NCI-H226 (cell line): ENCODE data around the gene CDO1.
A peak's percentile ranks its signal among the peaks of the same experiment; 100 is the strongest.

Source experiments
- DNase-seq: peaks from one replicate; pipeline ENCODE4 v3.0.0-alpha.2; 2015

The CDO1 gene

DNA sequence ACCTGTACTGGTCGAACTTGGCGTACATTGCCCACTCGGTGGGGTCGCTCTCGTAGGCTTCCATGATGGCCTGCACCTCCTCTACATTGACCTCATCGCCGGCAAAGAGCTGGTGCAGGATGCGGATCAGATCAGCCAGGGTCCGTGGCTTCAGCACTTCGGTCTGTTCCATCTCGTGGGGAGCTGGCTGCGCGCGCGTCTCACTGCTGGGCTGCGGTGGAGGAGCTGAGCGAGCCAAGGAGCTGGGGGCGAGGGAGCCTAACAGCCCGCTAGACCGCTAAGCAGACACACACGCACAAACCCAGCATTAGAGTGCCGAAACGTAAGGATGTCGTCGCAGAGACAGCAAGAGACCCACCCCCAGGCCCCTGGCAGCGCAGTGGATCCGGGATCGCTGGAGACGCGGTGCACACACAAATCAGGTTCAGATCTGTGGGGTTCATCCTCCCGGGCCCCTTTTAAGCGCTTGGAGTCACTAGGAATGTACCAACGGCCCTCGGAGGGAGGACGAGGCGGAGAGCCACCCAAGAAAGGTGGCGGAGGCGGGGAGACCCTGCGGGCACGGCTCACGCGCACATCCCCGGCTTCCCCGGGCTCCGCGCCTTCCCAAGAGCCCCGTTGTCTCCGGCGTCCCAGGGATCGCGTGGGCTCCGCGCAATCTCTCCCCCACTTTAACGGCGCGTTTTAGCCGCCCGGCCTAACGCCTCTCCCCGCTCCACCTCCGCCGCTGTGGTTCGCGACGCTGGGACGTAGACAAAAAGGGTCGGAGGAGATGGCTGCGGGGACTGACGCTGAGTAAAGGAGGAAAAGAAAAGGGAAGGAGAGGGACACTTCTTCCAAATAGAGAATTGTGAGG is at the start of gene CDO1:
Gene CDO1, minus strand, starts transcription at position 434 of the 856 bp plus-strand sequence. Its CDS starts 262 bp downstream, at position 172.
- no peak for DNase-seq

DNA sequence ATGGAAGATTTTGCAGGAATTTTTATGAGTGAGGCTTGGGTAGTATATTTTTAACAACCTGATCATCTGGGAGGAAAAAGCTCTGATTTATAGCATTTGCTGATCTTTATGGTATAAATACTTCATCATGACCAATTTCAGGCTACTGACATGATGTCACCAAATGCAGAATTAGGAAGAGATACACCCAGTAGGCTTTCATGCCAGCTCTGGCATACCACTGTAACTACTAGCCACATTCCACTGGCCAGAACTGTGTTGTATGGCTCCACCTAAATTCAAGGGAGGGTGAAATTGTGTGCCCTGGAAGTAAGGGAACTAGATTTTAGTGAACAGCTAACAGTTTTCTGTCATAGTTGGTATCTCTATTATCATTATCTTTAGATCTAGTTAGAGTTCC is 42.9 kb upstream of the CDO1 start:
- DNase-seq, result peak; percentile 37

DNA sequence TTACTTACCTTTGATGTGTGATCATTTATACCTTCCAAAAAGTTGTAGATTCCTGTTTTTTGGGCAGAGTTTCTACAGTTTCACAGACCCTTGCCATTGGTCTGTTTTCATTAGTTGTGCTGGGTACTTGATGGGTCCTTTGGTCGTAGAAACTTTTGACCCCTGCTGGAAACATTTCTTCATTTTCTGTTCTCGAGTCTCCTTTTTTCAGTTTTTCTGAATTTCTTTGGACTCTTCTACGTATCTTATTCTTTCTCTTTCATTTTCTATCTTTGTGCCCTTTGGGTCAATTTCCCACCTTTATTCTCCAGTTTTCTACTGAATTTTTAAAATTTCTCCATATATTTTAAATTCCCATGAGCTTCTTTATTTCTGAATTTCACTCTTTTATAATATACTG is 41.9 kb upstream of the CDO1 start:
- DNase-seq, result no peak

DNA sequence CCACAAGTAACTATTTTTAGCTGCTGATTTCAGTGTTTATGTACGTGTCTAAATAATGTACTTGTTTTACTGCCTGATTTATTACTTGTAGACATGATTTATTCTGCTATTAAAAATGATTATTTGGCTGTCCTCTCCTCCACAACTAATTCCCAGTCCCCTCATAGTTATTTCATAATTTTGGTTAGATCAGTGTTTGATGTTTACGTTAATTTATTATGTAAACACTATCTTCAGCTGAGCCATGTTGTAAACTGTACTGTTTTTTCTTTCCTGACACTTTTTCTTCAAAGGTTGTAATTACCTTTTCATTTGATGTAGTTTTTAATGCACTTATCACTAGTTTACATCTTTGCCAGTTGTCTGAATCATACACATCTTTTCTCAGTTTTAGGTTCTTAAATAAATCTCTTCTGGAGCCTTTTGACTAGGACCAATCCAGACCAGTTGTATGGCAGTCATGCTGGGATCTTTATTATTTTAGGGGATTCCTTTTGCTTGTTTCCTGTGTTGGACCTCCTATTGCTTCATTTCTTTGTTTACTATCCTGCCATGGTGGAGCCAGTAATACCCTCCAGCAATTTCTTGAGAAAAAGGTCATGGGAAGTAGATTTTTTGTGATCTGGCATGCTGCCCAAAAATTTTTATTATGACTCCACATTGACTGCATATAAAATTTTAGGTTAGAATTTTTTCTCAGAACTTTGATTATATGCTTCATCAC is 41.3 kb upstream of the CDO1 start:
- DNase-seq, result peak; percentile 65

DNA sequence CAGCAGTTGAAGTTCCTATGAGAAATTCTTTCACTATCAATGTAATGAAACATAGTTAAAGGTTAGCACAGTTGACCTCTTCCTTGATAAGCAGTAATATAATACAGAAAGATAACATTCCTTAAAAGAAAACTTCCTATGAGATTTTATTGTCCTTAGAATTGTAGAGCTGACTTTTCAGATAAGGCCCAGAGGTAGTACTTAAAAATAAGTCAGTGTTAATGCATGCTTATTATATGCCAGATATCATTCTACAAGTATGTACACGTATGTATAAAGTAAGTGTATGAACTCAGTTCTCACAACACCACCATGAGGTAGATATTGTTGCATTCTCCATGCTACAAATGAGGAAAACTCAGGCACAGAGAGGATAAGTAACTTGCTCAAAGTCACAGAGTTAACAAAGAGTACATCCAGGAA is 40.6 kb upstream of the CDO1 start:
- DNase-seq, result peak; percentile 37

DNA sequence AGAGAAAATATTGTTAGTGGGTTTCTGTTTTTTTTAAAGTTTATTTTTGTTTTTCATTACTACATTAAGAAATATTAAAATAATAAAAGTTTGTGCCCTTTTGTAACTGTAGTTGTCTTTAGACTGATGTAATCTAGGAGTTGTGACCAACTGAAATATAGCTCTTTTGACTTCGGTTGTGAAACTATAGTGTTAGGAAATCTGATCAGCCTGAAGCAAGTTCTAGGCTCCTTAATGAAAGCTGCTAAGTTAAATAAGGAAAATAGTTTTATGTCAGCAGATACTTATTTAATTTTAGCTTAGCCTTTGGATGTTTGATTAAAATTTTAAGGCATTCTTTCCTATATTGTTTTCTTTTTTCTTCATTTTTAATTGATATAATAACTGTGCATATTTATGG is 39.5 kb upstream of the CDO1 start:
- no peak for DNase-seq

DNA sequence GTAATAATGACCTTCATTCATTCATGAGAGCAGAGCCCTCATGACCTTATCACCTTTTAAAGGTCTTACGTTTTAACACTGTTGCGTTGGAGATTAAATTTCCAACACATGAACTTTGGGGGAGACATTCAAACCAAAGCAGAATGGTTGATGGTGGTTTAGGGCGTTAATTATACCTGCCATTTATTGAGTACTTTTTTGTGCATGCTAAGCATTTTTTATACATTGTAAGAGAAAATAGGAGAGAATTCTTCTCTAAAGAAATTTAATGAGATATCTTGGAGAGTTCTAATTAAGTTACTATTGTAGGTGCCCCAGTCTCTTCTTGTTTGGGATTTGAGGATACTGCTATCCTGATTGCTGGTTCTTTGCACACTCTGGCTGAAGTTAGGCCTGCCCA is 37.7 kb upstream of the CDO1 start:
- no peak for DNase-seq

DNA sequence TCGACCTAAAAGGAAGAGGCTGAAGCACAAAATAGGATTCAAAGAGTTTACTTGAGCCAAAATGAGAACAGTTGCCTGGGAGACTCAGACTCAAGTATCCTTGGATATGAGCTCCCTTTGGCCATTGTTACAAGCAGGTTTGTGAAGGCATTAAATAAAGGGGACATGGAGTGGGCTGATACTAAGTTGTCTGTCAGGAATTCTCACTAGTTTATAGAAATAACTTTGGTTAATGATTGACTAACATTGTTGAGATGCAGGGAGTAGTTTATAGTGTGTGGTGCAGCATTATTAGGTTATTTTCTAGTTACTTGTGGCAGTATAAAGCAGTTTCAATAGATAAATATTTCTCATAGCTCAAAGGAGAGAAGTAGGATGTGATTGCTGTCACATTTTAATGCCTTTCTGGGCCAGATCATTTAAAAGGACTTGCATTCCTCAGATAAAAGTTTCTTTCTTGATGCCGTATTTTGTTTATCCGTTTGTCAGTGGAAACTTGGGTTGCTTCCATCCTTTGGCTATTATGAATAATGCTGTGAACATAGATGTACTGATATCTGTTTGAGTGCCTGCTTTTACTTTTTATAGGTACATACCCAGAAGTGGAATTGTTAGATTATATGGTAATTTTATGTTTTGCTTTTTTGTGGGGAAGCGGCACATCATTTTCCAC is 34.4 kb upstream of the CDO1 start:
- no peak for DNase-seq

DNA sequence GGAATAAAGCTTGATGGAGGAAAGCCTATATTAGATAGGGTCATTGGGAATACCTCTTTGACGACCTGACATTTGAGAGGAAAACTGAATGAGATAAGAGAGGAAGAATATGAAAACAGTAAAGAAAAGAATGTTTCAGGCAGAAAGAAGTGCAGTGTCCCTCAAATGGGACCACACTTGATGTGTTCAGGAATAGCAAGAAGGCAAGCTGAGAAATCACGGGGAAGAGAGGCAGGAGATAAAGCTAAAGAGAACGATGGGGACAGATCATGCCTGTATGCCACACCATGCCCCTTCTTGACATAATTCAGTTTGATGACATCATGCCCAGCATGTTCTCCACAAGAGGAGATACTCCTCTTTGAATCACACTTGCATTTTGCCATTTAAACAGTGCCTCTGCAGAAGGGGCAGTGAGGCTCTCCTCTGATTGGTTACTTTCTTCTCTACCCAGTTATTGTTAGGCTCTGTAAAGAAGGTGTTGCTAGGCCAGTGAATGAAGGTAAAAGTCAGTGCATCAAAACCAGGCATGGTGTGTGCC is 32.9 kb upstream of the CDO1 start:
- DNase-seq, result no peak

DNA sequence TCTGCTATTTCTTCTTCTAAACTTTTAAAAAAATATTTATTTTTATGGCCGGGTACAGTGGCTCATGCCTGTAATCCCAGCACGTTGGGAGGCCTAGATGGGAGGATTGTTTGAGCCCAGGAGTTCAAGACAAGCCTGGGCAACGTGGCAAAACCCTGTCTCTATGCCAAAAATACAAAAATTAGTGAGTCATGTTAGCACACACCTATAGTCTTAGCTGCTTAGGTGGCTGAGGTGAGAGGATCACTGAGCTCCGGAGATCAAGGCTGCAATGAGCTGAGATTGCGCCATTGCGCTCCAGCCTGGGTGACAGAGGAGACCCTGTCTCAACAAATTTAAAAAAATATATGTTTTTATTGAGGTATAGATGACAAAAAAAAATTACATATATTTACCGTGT is 30.8 kb upstream of the CDO1 start:
- no peak for DNase-seq

DNA sequence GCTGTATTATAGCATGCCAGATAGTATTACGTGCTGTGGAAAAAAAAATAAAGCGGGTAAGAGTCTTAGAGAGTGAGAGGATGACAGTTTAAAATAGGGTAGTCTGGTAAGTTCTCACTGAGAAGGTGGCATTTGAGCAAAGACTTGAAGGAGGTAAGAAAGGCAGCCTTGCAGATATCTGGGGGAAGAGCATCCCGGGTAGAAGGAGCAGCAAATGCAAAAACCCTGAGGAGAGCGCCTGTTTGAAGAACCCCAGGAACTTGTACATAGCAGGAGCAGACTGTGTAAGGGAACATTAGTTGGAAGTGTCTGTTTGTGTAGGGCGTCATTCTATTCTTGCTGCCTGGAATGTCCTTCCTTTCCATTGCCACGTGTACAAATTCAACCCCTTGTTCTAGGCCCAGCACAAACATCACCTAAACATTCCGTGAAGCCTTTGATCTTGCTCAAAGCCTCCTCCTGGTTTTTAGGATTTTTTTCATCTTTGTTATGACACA is 27.9 kb upstream of the CDO1 start:
- DNase-seq, result no peak

DNA sequence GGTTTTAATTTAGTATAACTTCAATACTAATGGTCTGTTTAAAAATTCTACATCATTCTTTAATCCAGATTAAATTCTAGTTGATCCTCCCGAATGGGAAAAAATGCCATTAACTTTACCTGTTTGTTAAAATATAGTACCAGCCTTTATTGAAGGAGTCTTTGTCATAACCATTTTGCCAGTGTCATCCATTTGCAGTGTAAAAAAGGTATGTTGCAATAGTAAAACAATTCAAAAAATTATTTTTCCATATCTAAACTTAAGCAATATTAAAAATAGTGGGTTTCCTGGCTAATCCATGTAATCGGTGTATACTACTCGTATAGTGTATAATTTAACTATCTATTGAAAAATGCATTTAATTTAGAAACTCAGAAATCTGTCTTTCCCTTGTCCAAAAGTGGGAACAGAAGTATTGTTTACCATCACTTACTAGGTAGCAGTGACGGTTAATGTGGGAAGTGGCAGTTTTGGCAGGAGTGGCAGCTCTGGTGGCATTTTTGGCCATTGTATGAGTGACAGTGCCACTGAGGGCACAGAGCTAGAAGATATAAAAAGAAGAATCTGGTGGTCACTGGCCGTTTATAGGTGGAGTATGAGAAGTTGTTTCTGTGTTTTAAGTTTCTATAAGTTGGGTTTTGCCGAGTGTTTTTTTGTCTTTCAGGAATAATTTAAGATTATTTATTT is 27.1 kb upstream of the CDO1 start:
- DNase-seq, result no peak

DNA sequence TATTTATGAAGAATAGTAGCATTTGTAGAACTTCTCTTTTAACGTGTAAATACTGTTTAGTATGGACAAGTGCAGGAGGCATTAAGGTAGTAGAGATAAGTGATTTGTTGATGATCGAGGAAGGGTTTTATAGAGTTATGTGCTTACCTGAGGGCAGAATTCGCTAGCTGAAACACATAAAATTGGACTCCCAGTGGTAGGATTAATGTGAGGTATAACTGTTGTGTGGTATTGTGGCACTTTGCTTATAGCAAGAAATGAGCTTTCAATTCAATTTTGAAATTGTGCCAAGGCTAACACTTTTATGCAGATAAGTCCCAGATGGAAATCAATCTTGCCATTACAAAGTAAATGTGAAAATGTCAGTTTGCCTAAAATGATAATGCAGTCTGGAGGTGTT is 26.5 kb upstream of the CDO1 start:
- DNase-seq, result no peak

DNA sequence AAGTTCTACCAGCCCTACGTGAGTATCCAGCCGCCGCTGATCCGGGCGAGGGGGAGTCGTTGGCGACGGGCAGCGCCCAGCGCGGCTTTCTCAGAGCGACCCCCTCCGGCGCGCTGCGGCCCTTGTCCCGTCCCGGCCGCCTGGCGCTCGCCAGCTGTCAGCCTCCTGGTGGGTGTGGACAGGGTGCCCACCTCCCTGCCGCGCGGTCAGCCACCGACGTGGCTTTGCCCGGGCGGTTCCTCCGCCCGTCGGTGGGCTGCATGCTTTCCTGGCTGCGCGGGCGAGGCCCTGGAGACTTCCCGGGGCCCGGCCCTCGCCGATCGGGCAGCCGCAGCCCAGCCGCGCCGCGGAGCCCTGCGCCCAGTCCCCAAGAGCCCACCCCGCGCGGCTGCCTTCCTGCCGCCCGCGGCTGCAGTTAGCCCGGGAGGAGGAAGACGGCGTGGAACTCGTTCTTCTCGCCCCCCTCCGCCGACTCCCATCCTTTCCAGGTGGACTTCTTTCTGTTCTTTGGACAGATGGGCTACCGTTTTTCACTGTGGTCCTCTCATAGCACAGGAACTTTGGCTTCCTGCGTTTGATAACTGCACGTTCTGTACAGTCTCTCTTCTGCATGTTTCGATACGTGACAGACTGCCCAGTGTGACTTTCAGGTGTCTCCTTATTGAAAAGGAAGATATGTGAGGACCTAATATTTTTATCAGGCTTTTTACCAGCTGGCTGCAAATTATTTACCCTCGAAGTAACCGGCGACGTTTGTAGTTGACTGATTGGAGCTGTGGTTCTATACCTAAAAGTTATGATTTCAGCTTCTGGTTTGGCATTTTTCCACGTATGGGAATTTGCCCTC is 25.9 kb upstream of the CDO1 start:
- DNase-seq, result no peak

DNA sequence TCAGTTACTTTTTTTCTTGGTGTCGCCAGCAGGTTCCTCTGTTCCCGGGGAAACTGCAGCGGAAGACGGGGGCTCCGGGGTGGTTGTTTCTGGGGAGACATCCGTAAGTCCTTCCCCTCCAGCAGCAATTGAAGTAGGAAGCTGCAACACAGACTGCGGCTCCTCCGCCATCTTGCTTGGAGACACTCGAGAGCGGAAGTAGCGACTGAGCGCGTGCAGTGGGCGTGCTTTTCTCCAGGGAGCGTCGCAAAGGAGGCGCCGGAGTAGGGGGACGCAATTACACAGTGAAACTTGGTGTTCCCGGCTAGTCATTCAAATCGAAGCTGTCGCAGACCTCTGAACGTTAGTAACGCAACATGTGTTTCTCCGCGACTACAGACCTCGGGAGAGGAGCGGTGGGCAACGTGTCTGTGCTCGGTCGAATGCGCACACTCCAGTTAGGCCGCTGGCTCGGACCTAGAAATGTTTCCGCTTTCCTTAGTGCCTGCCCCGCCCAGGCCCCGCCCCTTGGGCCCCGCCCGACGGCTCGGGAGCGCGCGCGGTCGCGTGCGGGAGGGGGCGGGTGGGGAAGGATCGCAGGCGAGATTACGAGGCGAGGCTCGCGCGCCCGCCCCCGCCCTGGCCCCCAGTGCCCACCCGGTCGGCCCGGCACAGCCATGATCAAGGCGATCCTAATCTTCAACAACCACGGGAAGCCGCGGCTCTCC is 25.1 kb upstream of the CDO1 start, which contains the start of the genes AP3S1 and ATG12:
Gene AP3S1, plus strand, starts transcription at position 554 of the 707 bp plus-strand sequence. Its CDS starts 103 bp downstream, at position 657.
Gene ATG12, minus strand, starts transcription at position 184 of the 707 bp plus-strand sequence. Its CDS starts 13 bp downstream, at position 171.
- DNase-seq, result peak; percentile 93

DNA sequence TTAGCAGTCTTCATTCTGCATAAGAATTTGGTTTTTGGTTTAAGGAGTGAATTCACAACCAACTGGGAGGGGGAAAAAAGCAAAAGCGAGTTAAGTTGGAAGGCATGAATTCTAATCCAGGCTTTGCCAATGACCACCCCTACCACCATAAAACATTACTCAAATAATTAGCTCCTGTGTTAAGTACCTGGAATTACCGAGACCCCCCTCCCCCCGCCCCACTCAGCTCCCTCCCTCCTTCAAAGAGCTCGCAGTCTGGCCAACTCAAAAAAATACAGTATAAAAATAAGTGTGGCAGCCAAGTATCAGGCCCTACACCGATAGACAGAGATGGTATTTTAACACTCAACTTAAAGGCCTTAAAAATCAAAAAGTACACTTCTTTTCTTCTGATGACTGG is 24.4 kb upstream of the CDO1 start:
- no peak for DNase-seq

DNA sequence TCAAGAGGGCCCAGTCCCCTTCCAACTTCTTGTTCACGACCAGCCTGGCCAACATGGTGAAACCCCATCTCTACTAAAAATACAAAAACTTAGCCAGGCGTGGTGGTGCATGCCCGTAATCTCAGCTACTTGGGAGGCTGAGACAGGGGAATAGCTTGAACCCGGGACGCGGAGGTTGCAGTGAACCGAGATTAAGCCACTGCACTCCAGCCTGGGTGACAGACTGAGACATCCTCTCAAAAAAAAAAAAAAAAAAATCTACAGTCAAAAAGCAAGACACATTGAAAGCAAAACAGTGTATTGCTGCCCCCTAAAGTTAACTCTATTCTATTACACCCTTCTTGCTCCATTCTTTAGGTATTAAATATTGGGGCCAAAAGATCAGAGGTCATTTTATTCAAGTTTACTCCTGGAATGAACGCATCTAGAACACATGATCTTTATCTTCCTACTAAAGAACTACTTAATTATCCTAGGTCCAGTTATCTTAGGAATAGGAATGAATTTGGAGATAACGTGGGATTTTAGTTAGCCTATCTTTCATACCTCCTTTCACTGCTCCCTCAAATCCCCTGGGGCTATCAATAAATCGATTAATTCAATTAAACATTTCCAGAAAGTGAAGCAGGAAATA is 22.5 kb upstream of the CDO1 start:
- no peak for DNase-seq

DNA sequence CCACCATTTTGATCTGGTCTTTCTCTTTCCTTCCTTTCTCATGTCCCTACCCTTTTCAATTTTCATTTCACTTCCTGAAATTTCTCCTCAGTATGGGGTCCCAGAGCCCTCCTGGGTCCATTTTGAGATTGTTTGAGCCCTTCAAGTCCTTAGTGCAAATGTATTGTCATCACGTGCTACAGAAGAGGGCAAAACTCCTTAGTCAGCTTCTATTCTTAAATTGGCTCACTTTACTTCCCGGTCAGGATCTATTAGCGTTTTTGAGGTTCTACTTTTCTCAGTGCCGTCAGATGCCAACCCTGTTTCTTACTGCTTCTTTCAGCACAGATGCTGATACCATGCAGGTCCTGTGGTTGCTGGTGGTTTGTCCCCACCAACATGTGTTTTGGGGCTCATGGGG is 19.0 kb upstream of the CDO1 start:
- no peak for DNase-seq

DNA sequence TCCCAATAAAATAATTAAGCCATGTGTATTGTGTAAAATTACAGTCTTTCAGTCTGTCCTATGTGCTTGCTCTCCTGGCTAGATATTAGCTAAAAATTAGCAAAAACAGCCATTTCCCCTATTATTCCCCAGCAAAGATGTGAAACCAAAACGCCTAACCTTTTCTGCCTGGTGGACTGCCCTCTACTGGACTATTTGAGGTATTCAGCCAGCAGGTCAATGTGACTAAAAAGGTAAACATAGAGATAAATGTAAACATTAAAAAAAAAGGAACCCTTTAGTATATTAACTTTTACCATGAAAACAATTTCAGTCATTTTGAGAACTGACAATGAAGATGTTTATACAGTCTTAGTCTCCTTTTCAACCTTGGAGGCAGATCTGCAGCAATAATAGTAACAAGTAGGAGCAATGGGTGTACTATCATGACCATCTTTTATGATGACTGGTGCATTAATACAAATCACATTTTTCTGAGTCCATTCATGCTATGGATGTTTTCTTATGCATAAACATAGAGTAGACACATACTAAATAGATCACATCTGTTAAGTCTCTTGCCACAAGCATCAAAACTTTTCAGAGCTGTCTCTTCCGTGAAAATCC is 14.8 kb upstream of the CDO1 start:
- DNase-seq, result no peak

DNA sequence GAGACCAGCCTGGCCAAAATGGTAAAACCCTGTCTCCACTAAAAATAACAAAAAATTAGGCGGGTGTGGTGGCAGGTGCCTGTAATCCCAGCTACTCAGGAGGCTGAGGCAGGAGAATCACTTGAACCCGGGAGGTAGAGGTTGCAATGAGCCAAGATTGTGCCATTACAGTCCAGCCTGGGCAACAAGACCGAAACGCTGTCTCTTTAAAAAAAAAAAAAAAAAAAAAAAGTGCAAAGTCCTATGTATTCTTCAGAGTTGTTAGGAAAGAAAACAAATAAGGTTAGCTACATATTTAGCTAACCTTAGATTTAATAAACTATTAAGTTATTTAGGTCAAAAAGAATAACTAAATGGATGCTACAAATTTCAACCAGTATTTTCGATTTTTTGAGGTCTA is 13.5 kb upstream of the CDO1 start:
- no peak for DNase-seq
